HepG2 (cell line): Measurements from ENCODE around the gene IP6K3.

Source experiments
- ATF2 ChIP-seq: sonication (generic); formaldehyde crosslinking; IDR thresholded peaks from 2 replicates; pipeline ENCODE4 v1.4.0; 2020; ENCODE audit warnings: missing genetic modification reagents
- KAT2B ChIP-seq: fragments of 150-350 bp; IDR thresholded peaks from 2 replicates; pipeline ENCODE4 v1.6.1; 2014; ENCODE audit warnings: low read depth, low read length, borderline replicate concordance
- TCF12 ChIP-seq, 2 experiments: fragments of 450-650 bp in 1 of 2; sonication (generic) in 1 of 2; formaldehyde crosslinking in 1 of 2; IDR thresholded peaks; 2 replicates each; pipeline versions ENCODE4 v1.6.1 to v1.8.0; 2017 to 2022; ENCODE audit warnings: antibody characterized with exemption in 1 of 2, mild to moderate bottlenecking in 1 of 2, missing genetic modification reagents in 1 of 2, moderate library complexity in 1 of 2
- YY1 ChIP-seq: IDR thresholded peaks from 2 replicates; pipeline ENCODE4 v1.6.1; 2011; ENCODE audit warnings: low read length, low read depth, moderate library complexity, mild to moderate bottlenecking; ENCODE audit not compliant: insufficient read depth, insufficient replicate concordance
- ZNF230 ChIP-seq: sonication (generic); formaldehyde crosslinking; IDR thresholded peaks from 2 replicates; pipeline ENCODE4 v1.4.0; 2020; ENCODE audit warnings: mild to moderate bottlenecking, missing genetic modification reagents
- ZNF687 ChIP-seq: sonication (generic); formaldehyde crosslinking; IDR thresholded peaks from 2 replicates; pipeline ENCODE4 v1.5.1; 2020; ENCODE audit warnings: mild to moderate bottlenecking, missing genetic modification reagents, moderate library complexity

GRCh38 chr6:33758815-33759216, 12.1 kb upstream of the IP6K3 start:
- TF ChIP-seq ZNF230 (CRISPR knock-in tag) (no peak), KAT2B (no peak), ZNF687 (CRISPR knock-in tag) (no peak), ATF2 (CRISPR knock-in tag) (no peak), YY1 (no peak), TCF12 (IDR thresholded peaks at IDR 0.05) (no peak), TCF12 (CRISPR knock-in tag; IDR thresholded peaks at IDR 0.05) (no peak)
